ENCODE results near the gene ARHGAP4.
A peak's percentile ranks its signal among the peaks of the same experiment; 100 is the strongest.

ARHGAP4 gene

GRCh38 chrX:153934148-153934761 is 8.2 kb upstream of the ARHGAP4 start:
- DNase-seq (ENCODE audit: low read depth in 1 of 2, low spot score in 1 of 2), result no peak
- in situ Hi-C loops (cut with HindIII; ENCODE audit: low pct_unique_long_range_greater_than_20kb, low sequenced_read_pairs), result no loop called here
- no peak for TF ChIP-seq JUND (IDR thresholded peaks at IDR 0.05; ENCODE audit: low read depth)

- in situ Hi-C loops (cut with HindIII; ENCODE audit: low pct_unique_long_range_greater_than_20kb, low sequenced_read_pairs), result no loop called here
- no peak for DNase-seq (ENCODE audit: low read depth in 1 of 2, low spot score in 1 of 2)
- TF ChIP-seq JUND (IDR thresholded peaks at IDR 0.05; ENCODE audit: low read depth), result no peak
Observed at GRCh38 chrX:153933748-153934147, 7.7 kb upstream of the ARHGAP4 start.

GRCh38 chrX:153932220-153932915 is 6.3 kb upstream of the ARHGAP4 start:
- TF ChIP-seq JUND (IDR thresholded peaks at IDR 0.05; ENCODE audit: low read depth), result no peak
- in situ Hi-C loops (cut with HindIII; ENCODE audit: low pct_unique_long_range_greater_than_20kb, low sequenced_read_pairs), result no loop called here

GRCh38 chrX:153931748-153932147 is 5.7 kb upstream of the ARHGAP4 start:
- no peak for DNase-seq (ENCODE audit: low read depth in 1 of 2, low spot score in 1 of 2)
- TF ChIP-seq JUND (IDR thresholded peaks at IDR 0.05; ENCODE audit: low read depth), result no peak
- in situ Hi-C loops (cut with HindIII; ENCODE audit: low pct_unique_long_range_greater_than_20kb, low sequenced_read_pairs), result no loop called here

More at GRCh38 chrX:153932220-153932915, 6.3 kb upstream of the ARHGAP4 start:
- no peak for DNase-seq (ENCODE audit: low read depth in 1 of 2, low spot score in 1 of 2)

GRCh38 chrX:153931151-153931550 is 5.1 kb upstream of the ARHGAP4 start:
- TF ChIP-seq JUND (IDR thresholded peaks at IDR 0.05; ENCODE audit: low read depth), result no peak
- in situ Hi-C loops (cut with HindIII; ENCODE audit: low pct_unique_long_range_greater_than_20kb, low sequenced_read_pairs), result no loop called here
- no peak for DNase-seq (ENCODE audit: low read depth in 1 of 2, low spot score in 1 of 2)

- in situ Hi-C loops (cut with HindIII; ENCODE audit: low pct_unique_long_range_greater_than_20kb, low sequenced_read_pairs), result no loop called here
- DNase-seq (ENCODE audit: low read depth in 1 of 2, low spot score in 1 of 2), result no peak
- TF ChIP-seq JUND (IDR thresholded peaks at IDR 0.05; ENCODE audit: low read depth), result no peak
Observed at GRCh38 chrX:153930011-153930910, 4.2 kb upstream of the ARHGAP4 start.

- TF ChIP-seq JUND (IDR thresholded peaks at IDR 0.05; ENCODE audit: low read depth), result no peak
- no peak for DNase-seq (ENCODE audit: low read depth in 1 of 2, low spot score in 1 of 2)
- in situ Hi-C loops (cut with HindIII; ENCODE audit: low pct_unique_long_range_greater_than_20kb, low sequenced_read_pairs), result no loop called here
Observed at GRCh38 chrX:153929576-153929975, 3.5 kb upstream of the ARHGAP4 start.

- in situ Hi-C loops (cut with HindIII; ENCODE audit: low pct_unique_long_range_greater_than_20kb, low sequenced_read_pairs), result no loop called here
- DNase-seq (ENCODE audit: low read depth in 1 of 2, low spot score in 1 of 2), result no peak
- TF ChIP-seq JUND (IDR thresholded peaks at IDR 0.05; ENCODE audit: low read depth), result no peak
Observed at GRCh38 chrX:153928846-153929245, 2.8 kb upstream of the ARHGAP4 start.

GRCh38 chrX:153927922-153928760 is 2.1 kb upstream of the ARHGAP4 start:
- in situ Hi-C loops (cut with HindIII; ENCODE audit: low pct_unique_long_range_greater_than_20kb, low sequenced_read_pairs), result no loop called here
- 0 out of 2 replicates have a peak, but pooled peaks have one; percentile 25 for TF ChIP-seq JUND (IDR thresholded peaks at IDR 0.05; ENCODE audit: low read depth)
- DNase-seq (ENCODE audit: low read depth in 1 of 2, low spot score in 1 of 2), result peak; percentile 87 to 96

- DNase-seq (ENCODE audit: low read depth in 1 of 2, low spot score in 1 of 2), result no peak
- no peak for TF ChIP-seq JUND (IDR thresholded peaks at IDR 0.05; ENCODE audit: low read depth)
- in situ Hi-C loops (cut with HindIII; ENCODE audit: low pct_unique_long_range_greater_than_20kb, low sequenced_read_pairs), result no loop called here
Observed at GRCh38 chrX:153927672-153927921, 1.5 kb upstream of the ARHGAP4 start.

- in situ Hi-C loops (cut with HindIII; ENCODE audit: low pct_unique_long_range_greater_than_20kb, low sequenced_read_pairs), result no loop called here
- TF ChIP-seq JUND (IDR thresholded peaks at IDR 0.05; ENCODE audit: low read depth), result no peak
- peak in 1 of 2 experiments; percentile 30 for DNase-seq (ENCODE audit: low read depth in 1 of 2, low spot score in 1 of 2)
Observed at GRCh38 chrX:153926858-153927671, 1.0 kb upstream of the ARHGAP4 start.

GRCh38 chrX:153926552-153926857 is 441 bp upstream of the ARHGAP4 start:
- DNase-seq (ENCODE audit: low read depth in 1 of 2, low spot score in 1 of 2), result no peak
- no peak for TF ChIP-seq JUND (IDR thresholded peaks at IDR 0.05; ENCODE audit: low read depth)
- in situ Hi-C loops (cut with HindIII; ENCODE audit: low pct_unique_long_range_greater_than_20kb, low sequenced_read_pairs), result no loop called here
